ENCODE results near the gene EIF5B. TPM values are rescaled to one million over a fixed set of nuclear protein-coding genes. Genes with fewer than 3 reads are reported as not detected.

EIF5B gene
- total RNA-seq, 2 experiments from 2014 or later, result 27.8 to 33.2 TPM

DNA sequence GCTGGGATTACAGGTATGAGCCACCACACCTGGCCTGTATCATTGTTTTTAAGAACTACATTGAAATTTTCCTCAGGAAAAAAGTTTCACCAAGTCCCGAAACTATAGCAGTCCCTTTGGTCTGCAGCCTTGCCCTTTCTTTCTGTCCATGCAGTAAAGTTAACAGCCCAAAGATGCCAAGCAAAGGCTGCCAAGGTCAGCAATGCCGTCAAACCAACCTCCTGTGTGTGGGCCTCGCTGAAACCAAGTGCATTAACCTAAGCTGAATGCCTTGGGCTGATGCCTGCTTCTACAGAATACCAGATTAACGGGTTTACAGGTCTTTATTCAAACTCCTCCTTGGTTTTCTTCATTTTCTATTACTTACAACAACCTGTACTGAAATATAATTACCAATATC lies 73.1 kb downstream of the EIF5B start:
- Mint-ChIP-seq H3K27me3 (no peaks in the 10 kb centered on the region), H3K4me3 (no peak overlapping the region), H3K36me3 (ENCODE audit: low read depth) (peaks cover 77% of the 10 kb centered on the region), H3K4me1 (ENCODE audit: low read depth) (peaks cover 2% of the 10 kb centered on the region), H3K9me3 (no peaks in the 10 kb centered on the region), H3K27ac (no peak overlapping the region)
- Histone ChIP-seq H3K36me3 (ENCODE audit: insufficient read depth, low read length) (peaks cover 72% of the 10 kb centered on the region), H3K4me1 (ENCODE audit: insufficient read depth, low read length) (no peaks in the 10 kb centered on the region), H3K9me3 (ENCODE audit: control insufficient read depth in 1 of 2, insufficient read depth in 1 of 2, low read length in 2 of 2) (no peaks in the 10 kb centered on the region), H3K27ac (ENCODE audit: low read depth in 1 of 2, low read length in 2 of 2) (no peak overlapping the region), H3K4me3 (ENCODE audit: low read length) (no peak overlapping the region), H3K27me3 (ENCODE audit: control insufficient read depth in 1 of 2, insufficient read depth in 2 of 2, low read length in 2 of 2) (no peaks in the 10 kb centered on the region)
- intact Hi-C loops (cut with DNase I, micrococcal nuclease), result no loop called here
- TF ChIP-seq, protein P1, sequence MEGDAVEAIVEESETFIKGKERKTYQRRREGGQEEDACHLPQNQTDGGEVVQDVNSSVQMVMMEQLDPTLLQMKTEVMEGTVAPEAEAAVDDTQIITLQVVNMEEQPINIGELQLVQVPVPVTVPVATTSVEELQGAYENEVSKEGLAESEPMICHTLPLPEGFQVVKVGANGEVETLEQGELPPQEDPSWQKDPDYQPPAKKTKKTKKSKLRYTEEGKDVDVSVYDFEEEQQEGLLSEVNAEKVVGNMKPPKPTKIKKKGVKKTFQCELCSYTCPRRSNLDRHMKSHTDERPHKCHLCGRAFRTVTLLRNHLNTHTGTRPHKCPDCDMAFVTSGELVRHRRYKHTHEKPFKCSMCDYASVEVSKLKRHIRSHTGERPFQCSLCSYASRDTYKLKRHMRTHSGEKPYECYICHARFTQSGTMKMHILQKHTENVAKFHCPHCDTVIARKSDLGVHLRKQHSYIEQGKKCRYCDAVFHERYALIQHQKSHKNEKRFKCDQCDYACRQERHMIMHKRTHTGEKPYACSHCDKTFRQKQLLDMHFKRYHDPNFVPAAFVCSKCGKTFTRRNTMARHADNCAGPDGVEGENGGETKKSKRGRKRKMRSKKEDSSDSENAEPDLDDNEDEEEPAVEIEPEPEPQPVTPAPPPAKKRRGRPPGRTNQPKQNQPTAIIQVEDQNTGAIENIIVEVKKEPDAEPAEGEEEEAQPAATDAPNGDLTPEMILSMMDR (IDR thresholded peaks at IDR 0.05), result no peak
- CTCF ChIA-PET, result no interaction called here
- ATAC-seq (ENCODE audit: poor library complexity), result no peak
- DNase-seq, result no peak
- POLR2A ChIA-PET, result no interaction called here

DNA sequence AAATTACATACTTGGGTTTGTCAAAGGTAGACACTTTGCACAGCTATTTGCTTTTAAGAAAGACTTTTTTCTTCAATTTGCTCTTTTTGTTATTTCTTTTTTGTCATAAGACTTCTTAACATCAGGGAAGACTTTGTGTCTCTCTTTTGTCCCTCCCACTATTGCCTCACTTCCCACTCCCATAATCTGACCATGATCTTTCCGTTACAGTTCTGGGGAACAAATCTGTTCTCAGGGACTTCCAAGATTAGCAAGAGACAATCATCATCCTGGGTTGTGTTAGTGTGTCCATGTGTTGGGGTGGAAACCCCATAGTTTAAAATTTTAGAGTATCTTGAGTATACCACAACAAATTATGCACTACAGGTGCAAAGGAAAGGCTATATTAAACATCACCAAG lies 77.4 kb downstream of the EIF5B start:
- Histone ChIP-seq H3K9me3 (ENCODE audit: control insufficient read depth in 1 of 2, insufficient read depth in 1 of 2, low read length in 2 of 2) (no peaks in the 10 kb centered on the region), H3K4me3 (ENCODE audit: low read length) (no peak overlapping the region), H3K36me3 (ENCODE audit: insufficient read depth, low read length) (peaks cover 75% of the 10 kb centered on the region), H3K27me3 (ENCODE audit: control insufficient read depth in 1 of 2, insufficient read depth in 2 of 2, low read length in 2 of 2) (no peaks in the 10 kb centered on the region), H3K27ac (ENCODE audit: low read depth in 1 of 2, low read length in 2 of 2) (no peak overlapping the region), H3K4me1 (ENCODE audit: insufficient read depth, low read length) (no peaks in the 10 kb centered on the region)
- Mint-ChIP-seq H3K27ac (no peak overlapping the region), H3K4me3 (no peak overlapping the region), H3K36me3 (ENCODE audit: low read depth) (peaks cover 88% of the 10 kb centered on the region), H3K27me3 (no peaks in the 10 kb centered on the region), H3K9me3 (no peaks in the 10 kb centered on the region), H3K4me1 (ENCODE audit: low read depth) (no peaks in the 10 kb centered on the region)
- DNase-seq, result no peak
- ChIA-PET POLR2A (no interaction called here), CTCF (no interaction called here)
- no peak for ATAC-seq (ENCODE audit: poor library complexity)
- TF ChIP-seq, protein P1 (IDR thresholded peaks at IDR 0.05), result no peak
- intact Hi-C loops (cut with DNase I, micrococcal nuclease), result no loop called here

DNA sequence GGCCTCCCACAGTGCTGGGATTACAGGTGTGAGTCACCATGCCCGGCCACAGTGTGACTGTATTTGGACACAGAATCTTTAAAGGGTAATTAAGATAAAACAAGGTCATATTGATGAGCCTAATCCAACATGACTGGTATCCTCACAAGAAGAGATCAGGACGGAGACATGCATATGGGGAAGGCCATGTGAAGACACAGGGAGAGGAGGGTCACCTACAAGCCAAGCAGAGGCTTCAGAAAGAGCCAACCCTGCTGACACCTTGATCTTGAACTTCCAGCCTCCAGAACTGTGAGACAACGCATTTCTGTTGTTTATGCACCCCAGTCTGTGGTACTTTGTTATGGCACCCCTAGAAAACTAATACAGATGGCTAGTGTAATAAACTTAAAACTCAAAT lies 80.2 kb downstream of the EIF5B start:
- TF ChIP-seq, protein P1 (IDR thresholded peaks at IDR 0.05), result no peak
- no peaks in the 10 kb centered on the region for H3K9me3 ChIP-seq (ENCODE audit: control insufficient read depth in 1 of 2, insufficient read depth in 1 of 2, low read length in 2 of 2)
- H3K4me1 ChIP-seq (ENCODE audit: insufficient read depth, low read length), result no peaks in the 10 kb centered on the region
- no peaks in the 10 kb centered on the region for H3K9me3 Mint-ChIP-seq
- no peak overlapping the region for H3K4me3 ChIP-seq (ENCODE audit: low read length)
- H3K36me3 ChIP-seq (ENCODE audit: insufficient read depth, low read length), result peaks cover 79% of the 10 kb centered on the region
- H3K4me3 Mint-ChIP-seq, result no peak overlapping the region
- ATAC-seq (ENCODE audit: poor library complexity), result no peak
- DNase-seq, result no peak
- H3K27me3 ChIP-seq (ENCODE audit: control insufficient read depth in 1 of 2, insufficient read depth in 2 of 2, low read length in 2 of 2), result no peaks in the 10 kb centered on the region
- no peak overlapping the region for H3K27ac Mint-ChIP-seq
- H3K4me1 Mint-ChIP-seq (ENCODE audit: low read depth), result no peaks in the 10 kb centered on the region
- POLR2A ChIA-PET, result no interaction called here
- H3K27ac ChIP-seq (ENCODE audit: low read depth in 1 of 2, low read length in 2 of 2), result no peak overlapping the region
- no peaks in the 10 kb centered on the region for H3K27me3 Mint-ChIP-seq
- CTCF ChIA-PET, result interaction anchor here (0.6 to 1.4 kb wide), 2 partner anchors 49 to 73 kb away, joined by 3 to 4 read pairs; partner anchors contain the start of gene REV1
- H3K36me3 Mint-ChIP-seq (ENCODE audit: low read depth), result peaks cover 97% of the 10 kb centered on the region
- intact Hi-C loops (cut with DNase I, micrococcal nuclease), result no loop called here
